Measurements from ENCODE around the gene BNIP2.
"Not testable (repeated sequence)": the region's sequence is repeated elsewhere in the genome, so short reads cannot be mapped to it uniquely, and the experiment has no call there.

BNIP2 gene

DNA sequence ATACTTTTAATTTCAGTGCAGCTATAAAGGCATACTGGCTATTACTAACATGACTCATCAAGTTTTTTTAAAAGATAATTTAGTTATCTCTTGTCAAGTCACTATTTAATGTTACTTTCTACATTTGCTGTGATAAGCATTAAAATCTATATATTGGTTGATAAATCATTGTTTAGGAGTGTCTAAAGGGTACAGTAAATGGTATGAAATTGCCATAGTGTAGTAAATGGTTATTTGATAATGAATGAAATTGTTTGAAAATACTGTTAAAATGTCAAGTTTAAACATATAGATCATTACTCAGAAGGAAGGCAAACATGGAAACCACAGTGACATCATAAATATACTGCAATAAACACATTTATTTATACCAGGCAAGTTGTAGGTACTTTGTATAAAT is 13.2 kb upstream of the BNIP2 start (continued):
- no peak for TF ChIP-seq IKZF3 (tag by site-specific recombination; IDR thresholded peaks at IDR 0.05)
- peak; percentile 31; the same call in 1 of the 2 replicates for TF ChIP-seq ZXDB (tag by site-specific recombination; IDR thresholded peaks at IDR 0.05)
- TF ChIP-seq OSR2 (tag by site-specific recombination; IDR thresholded peaks at IDR 0.05): peak; percentile 32; the same call in 1 of the 2 replicates
- no peak for TF ChIP-seq ZNF16 (tag by site-specific recombination; IDR thresholded peaks at IDR 0.05; ENCODE audit: low read depth)
- no peak for TF ChIP-seq ZBTB44 (tag by site-specific recombination; IDR thresholded peaks at IDR 0.05)

- Histone ChIP-seq H3K27ac (ENCODE audit: extremely low read depth, low read depth, low read length) (no peak overlapping the region), H3K4me1 (ENCODE audit: control insufficient read depth, insufficient read depth, low read length) (peaks cover 24% of the 10 kb centered on the region), H3K9me3 (ENCODE audit: control insufficient read depth, insufficient read depth, low read depth, low read length) (no peaks in the 10 kb centered on the region), H3K4me3 (ENCODE audit: low read depth, low read length) (no peak overlapping the region), H3K36me3 (ENCODE audit: control insufficient read depth in 2 of 2, insufficient read depth in 1 of 2, low read length in 2 of 2) (no peaks in the 10 kb centered on the region)
- POLR2A ChIA-PET: no interaction called here
- TF ChIP-seq TRIM28 (IDR thresholded peaks at IDR 0.05; ENCODE audit: borderline replicate concordance, low read length): no peak
- TF ChIP-seq ZSCAN18 (tag by site-specific recombination; IDR thresholded peaks at IDR 0.05): no peak
- TF ChIP-seq ZBTB17 (tag by site-specific recombination; IDR thresholded peaks at IDR 0.05): peak; percentile 76
- TF ChIP-seq, protein P1, sequence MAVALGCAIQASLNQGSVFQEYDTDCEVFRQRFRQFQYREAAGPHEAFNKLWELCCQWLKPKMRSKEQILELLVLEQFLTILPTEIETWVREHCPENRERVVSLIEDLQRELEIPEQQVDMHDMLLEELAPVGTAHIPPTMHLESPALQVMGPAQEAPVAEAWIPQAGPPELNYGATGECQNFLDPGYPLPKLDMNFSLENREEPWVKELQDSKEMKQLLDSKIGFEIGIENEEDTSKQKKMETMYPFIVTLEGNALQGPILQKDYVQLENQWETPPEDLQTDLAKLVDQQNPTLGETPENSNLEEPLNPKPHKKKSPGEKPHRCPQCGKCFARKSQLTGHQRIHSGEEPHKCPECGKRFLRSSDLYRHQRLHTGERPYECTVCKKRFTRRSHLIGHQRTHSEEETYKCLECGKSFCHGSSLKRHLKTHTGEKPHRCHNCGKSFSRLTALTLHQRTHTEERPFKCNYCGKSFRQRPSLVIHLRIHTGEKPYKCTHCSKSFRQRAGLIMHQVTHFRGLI (tag by site-specific recombination; IDR thresholded peaks at IDR 0.05): 0 out of 2 replicates have a peak, but pooled peaks have one; percentile 13
- peak; percentile 9; the same call in 1 of the 2 replicates for TF ChIP-seq ZNF335 (tag by site-specific recombination; conservative IDR thresholded peaks at IDR 0.05)
- CTCF ChIA-PET: interaction anchor here (3.2 kb wide), 1 partner anchor 10 kb away, joined by 15 read pairs; no protein-coding TSS in a partner anchor
Observed at GRCh38 chr15:59701880-59702279, 12.8 kb upstream of the BNIP2 start.

DNA sequence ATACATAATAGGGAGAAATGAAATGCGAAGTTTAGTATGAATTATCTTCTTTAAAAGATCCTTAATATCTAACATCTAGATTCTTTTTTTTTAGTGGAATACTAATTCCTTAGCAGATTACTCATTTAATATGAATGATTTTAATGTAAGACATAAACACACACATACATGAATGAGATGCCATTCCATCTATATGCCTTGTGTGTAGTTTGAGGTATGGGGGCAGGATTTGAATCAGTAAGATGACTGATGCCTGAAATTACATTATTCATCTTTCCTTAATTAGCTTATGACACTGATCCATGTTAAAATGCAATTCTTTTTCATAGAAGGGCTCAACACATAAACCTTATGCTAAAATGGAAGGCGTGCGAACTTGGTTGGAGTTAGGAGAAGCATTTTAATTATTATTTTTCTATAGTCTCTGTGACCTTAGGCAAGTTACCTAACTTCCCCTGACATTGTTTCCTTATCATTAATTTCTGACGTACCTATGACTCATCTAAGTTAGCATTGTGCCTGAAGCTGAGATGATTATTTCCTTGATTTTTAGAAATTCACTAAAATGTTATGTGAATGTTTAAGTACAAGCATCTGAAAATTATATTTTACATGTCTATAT is 10.8 kb upstream of the BNIP2 start:
- no peak overlapping the region for H3K27ac ChIP-seq (ENCODE audit: extremely low read depth, low read depth, low read length)
- CTCF ChIA-PET: interaction anchor here (2.0 to 3.2 kb wide), 2 partner anchors 8 to 25 kb away, joined by 7 to 15 read pairs; no protein-coding TSS in a partner anchor
- no peak for TF ChIP-seq ZNF747 (tag by site-specific recombination; IDR thresholded peaks at IDR 0.05)
- no peak for TF ChIP-seq ZNF140 (tag by site-specific recombination; IDR thresholded peaks at IDR 0.05)
- peak; percentile 36; the same call in 1 of the 2 replicates for TF ChIP-seq PRDM6 (tag by site-specific recombination; IDR thresholded peaks at IDR 0.05)
- TF ChIP-seq ZNF785 (tag by site-specific recombination; IDR thresholded peaks at IDR 0.05): no peak
- TF ChIP-seq ZNF677 (tag by site-specific recombination; IDR thresholded peaks at IDR 0.05): no peak
- TF ChIP-seq REPIN1 (tag by site-specific recombination; IDR thresholded peaks at IDR 0.05; ENCODE audit: low read depth): no peak
- TF ChIP-seq ZNF558 (tag by site-specific recombination; IDR thresholded peaks at IDR 0.05): peak; percentile 85
- TF ChIP-seq ZNF501 (tag by site-specific recombination; IDR thresholded peaks at IDR 0.05): no peak
- TF ChIP-seq ZNF629 (tag by site-specific recombination; IDR thresholded peaks at IDR 0.05): peak; percentile 34; the same call in 1 of the 2 replicates
- no peak for TF ChIP-seq ZNF544 (tag by site-specific recombination; IDR thresholded peaks at IDR 0.05)
- no peak overlapping the region for H3K4me3 ChIP-seq (ENCODE audit: low read depth, low read length)
- H3K36me3 ChIP-seq (ENCODE audit: control insufficient read depth in 2 of 2, insufficient read depth in 1 of 2, low read length in 2 of 2): no peaks in the 10 kb centered on the region
- H3K9me3 ChIP-seq (ENCODE audit: control insufficient read depth, insufficient read depth, low read depth, low read length): no peaks in the 10 kb centered on the region
- peaks cover 24% of the 10 kb centered on the region for H3K4me1 ChIP-seq (ENCODE audit: control insufficient read depth, insufficient read depth, low read length)
- POLR2A ChIA-PET: no interaction called here

DNA sequence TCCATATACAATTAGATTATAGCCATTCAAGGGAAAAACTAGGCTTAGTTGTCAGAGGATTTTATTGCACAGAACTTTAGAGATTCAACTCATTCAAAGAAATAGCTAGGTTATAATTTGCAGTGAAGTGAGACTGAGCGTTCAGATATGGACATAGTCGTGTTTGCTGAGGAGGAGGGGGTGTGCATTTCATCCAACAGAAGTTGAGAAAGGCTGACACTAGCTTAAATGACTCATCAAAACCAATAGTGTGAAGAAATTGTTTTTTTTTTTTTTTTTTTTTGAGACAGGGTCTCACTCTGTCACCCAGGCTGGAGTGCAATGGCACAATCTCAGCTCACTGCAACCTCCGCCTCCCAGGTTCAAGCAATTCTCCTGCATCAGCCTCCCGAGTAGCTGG is 8.9 kb upstream of the BNIP2 start:
- peaks cover 13% of the 10 kb centered on the region for H3K4me1 ChIP-seq (ENCODE audit: control insufficient read depth, insufficient read depth, low read length)
- H3K36me3 ChIP-seq (ENCODE audit: control insufficient read depth in 2 of 2, insufficient read depth in 1 of 2, low read length in 2 of 2); POLR2A ChIA-PET; H3K27ac ChIP-seq (ENCODE audit: extremely low read depth, low read depth, low read length); H3K9me3 ChIP-seq (ENCODE audit: control insufficient read depth, insufficient read depth, low read depth, low read length); H3K4me3 ChIP-seq (ENCODE audit: low read depth, low read length): not testable (repeated sequence)
- CTCF ChIA-PET: interaction anchor here (0.6 kb wide), 1 partner anchor 725 kb away, joined by 3 read pairs; no protein-coding TSS in a partner anchor

Measured in HEK293 (cell line).